ENCODE measurements around the gene LAMTOR3. TPM values are rescaled to one million over a fixed set of nuclear protein-coding genes. Genes with fewer than 3 reads are reported as not detected.

The LAMTOR3 gene
- total and polyA plus RNA-seq, 10 of the 15 experiments (the other 5 are each of a cell fraction or from before 2014, with no cell fraction given): 30.1 to 120 (median 65.5) TPM

DNA sequence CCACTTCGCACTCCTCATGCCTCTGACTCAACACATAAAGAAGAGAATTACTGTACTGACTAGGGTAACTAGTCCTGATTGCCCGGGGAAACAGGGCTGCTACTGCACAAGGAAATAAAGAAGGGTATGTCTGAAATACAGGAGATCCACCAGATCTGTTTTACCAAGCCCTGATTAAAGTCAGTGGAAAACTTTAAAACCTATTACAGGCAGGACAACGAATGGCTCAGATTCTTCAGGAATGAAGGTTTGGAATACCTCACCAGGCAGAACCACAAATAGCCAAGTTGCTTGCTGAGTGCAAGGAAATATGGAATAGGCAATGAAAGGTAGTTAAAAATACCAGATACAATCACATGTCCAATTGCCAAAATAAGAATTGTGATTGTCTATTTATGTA is 17.3 kb downstream of the LAMTOR3 start (continued):
- TF ChIP-seq, protein P1, sequence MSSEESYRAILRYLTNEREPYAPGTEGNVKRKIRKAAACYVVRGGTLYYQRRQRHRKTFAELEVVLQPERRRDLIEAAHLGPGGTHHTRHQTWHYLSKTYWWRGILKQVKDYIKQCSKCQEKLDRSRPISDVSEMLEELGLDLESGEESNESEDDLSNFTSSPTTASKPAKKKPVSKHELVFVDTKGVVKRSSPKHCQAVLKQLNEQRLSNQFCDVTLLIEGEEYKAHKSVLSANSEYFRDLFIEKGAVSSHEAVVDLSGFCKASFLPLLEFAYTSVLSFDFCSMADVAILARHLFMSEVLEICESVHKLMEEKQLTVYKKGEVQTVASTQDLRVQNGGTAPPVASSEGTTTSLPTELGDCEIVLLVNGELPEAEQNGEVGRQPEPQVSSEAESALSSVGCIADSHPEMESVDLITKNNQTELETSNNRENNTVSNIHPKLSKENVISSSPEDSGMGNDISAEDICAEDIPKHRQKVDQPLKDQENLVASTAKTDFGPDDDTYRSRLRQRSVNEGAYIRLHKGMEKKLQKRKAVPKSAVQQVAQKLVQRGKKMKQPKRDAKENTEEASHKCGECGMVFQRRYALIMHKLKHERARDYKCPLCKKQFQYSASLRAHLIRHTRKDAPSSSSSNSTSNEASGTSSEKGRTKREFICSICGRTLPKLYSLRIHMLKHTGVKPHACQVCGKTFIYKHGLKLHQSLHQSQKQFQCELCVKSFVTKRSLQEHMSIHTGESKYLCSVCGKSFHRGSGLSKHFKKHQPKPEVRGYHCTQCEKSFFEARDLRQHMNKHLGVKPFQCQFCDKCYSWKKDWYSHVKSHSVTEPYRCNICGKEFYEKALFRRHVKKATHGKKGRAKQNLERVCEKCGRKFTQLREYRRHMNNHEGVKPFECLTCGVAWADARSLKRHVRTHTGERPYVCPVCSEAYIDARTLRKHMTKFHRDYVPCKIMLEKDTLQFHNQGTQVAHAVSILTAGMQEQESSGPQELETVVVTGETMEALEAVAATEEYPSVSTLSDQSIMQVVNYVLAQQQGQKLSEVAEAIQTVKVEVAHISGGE (CRISPR knock-in tag; IDR thresholded peaks at IDR 0.05): no peak

DNA sequence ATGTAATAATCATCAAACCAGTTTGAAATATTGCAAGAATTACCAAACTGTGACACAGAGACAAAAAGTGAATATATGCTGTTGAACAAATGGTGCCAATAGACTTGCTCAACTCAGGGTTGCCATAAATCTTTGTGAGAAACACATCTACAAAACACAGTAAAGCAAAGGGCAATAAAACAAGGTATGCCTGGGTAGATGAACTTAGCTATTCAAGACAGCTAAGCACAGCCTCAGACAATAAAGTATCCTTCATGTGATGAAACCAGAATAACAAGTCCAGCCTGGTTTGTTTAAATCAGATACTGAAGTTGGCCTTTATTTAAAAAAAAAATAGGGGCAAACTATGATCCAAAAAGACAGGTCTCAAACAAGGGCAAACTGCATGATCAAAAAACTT is 19.2 kb downstream of the LAMTOR3 start:
- no peaks in the 10 kb centered on the region for H4K20me1 ChIP-seq (ENCODE audit: control insufficient read depth, insufficient read depth)
- FAIRE-seq (no peak), ATAC-seq (no peak), DNase-seq (ENCODE audit: low read depth, low spot score) (no peak)
- no peak overlapping the region for H3K27ac ChIP-seq (ENCODE audit: control insufficient read depth, insufficient read depth)
- no peaks in the 10 kb centered on the region for H3K4me1 ChIP-seq (ENCODE audit: control insufficient read depth, insufficient read depth, low read length)
- ChIA-PET SMC1A (ENCODE audit: uncharacterized antibody, unreplicated experiment) (interaction anchor here (1.1 to 2.7 kb wide), 4 partner anchors 64 to 71 kb away, joined by 3 to 11 read pairs (median 4); partner anchors contain the start of gene DNAJB14), POLR2A (no interaction called here), CTCF (interaction anchor here (1.0 to 1.8 kb wide), 2 partner anchors 10 to 63 kb away, joined by 4 to 8 read pairs; no protein-coding TSS in a partner anchor), RAD21 (ENCODE audit: unreplicated experiment) (interaction anchor here (1.7 kb wide), 1 partner anchor 67 kb away, joined by 5 read pairs; no protein-coding TSS in a partner anchor)
- no peaks in the 10 kb centered on the region for H3K79me2 ChIP-seq (ENCODE audit: control insufficient read depth, insufficient read depth, low read length)
- no peak overlapping the region for H3K4me2 ChIP-seq (ENCODE audit: control insufficient read depth, insufficient read depth)
- in situ Hi-C loops (cut with MboI): no loop called here
- no peak overlapping the region for H3K4me3 ChIP-seq
- H3K36me3 ChIP-seq (ENCODE audit: control insufficient read depth in 2 of 2, insufficient read depth in 2 of 2, low read length in 1 of 2): peaks cover 5 to 16% of the 10 kb centered on the region in 2 experiments; a peak in 3 of 4 replicates
- H3K9me3 ChIP-seq (replicated peaks; ENCODE audit: control insufficient read depth, insufficient read depth, low read length): no peaks in the 10 kb centered on the region
- H2AFZ ChIP-seq (ENCODE audit: control insufficient read depth, low read depth, low read length): no peak overlapping the region
- no peak for TF ChIP-seq HCFC1 (IDR thresholded peaks at IDR 0.05; ENCODE audit: low read length)
- no peak for TF ChIP-seq HDGF (IDR thresholded peaks at IDR 0.05)
- no peak for TF ChIP-seq CEBPB (IDR thresholded peaks at IDR 0.05; ENCODE audit: borderline replicate concordance in 1 of 2, low read depth in 2 of 2, low read length in 2 of 2)
- no peak for TF ChIP-seq PAX5 (IDR thresholded peaks at IDR 0.05; ENCODE audit: borderline replicate concordance, low read depth, low read length)
- TF ChIP-seq NFXL1 (IDR thresholded peaks at IDR 0.05; ENCODE audit: borderline replicate concordance): no peak
- no peak for TF ChIP-seq ZNF622 (IDR thresholded peaks at IDR 0.05)
- no peak for TF ChIP-seq NFYB (IDR thresholded peaks at IDR 0.05; ENCODE audit: insufficient read depth, low read depth, low read length)
- TF ChIP-seq SUPT20H (IDR thresholded peaks at IDR 0.05; ENCODE audit: borderline replicate concordance, control insufficient read depth, low read depth, low read length): no peak
- TF ChIP-seq TCF3 (IDR thresholded peaks at IDR 0.05; ENCODE audit: borderline replicate concordance, insufficient read depth, low read depth, low read length): no peak
- TF ChIP-seq SMC3 (IDR thresholded peaks at IDR 0.05; ENCODE audit: borderline replicate concordance, low read length): no peak
- no peak for TF ChIP-seq POLR2AphosphoS2 (IDR thresholded peaks at IDR 0.05; ENCODE audit: low read depth, low read length)
- TF ChIP-seq RB1 (IDR thresholded peaks at IDR 0.05; ENCODE audit: borderline replicate concordance): no peak
- no peak for TF ChIP-seq ZZZ3 (IDR thresholded peaks at IDR 0.05; ENCODE audit: control insufficient read depth, insufficient read length, low read depth)
- no peak for TF ChIP-seq EZH2 (IDR thresholded peaks at IDR 0.05; ENCODE audit: borderline replicate concordance, control insufficient read depth, low read depth, low read length)
- no peak for TF ChIP-seq MXI1 (IDR thresholded peaks at IDR 0.05; ENCODE audit: low read depth, low read length)
- no peak for TF ChIP-seq NR2C1 (IDR thresholded peaks at IDR 0.05)
- no peak for TF ChIP-seq ATF7 (IDR thresholded peaks at IDR 0.05; ENCODE audit: low read depth)
- no peak for TF ChIP-seq SMARCA5 (IDR thresholded peaks at IDR 0.05)
- no peak for TF ChIP-seq SMAD5 (IDR thresholded peaks at IDR 0.05; ENCODE audit: low read depth)
- no peak for TF ChIP-seq ZBED1 (IDR thresholded peaks at IDR 0.05; ENCODE audit: borderline replicate concordance)
- intact Hi-C loops (cut with micrococcal nuclease; ENCODE audit: unreplicated experiment): no loop called here
- no peak overlapping the region for H3K9ac ChIP-seq (ENCODE audit: control insufficient read depth, insufficient read depth, low read length)
- no TSS peak for BruUV-seq (replicated peaks)
- H3K27me3 ChIP-seq (replicated peaks in 1 of 2; ENCODE audit: control insufficient read depth in 2 of 2, insufficient read depth in 2 of 2, low read length in 1 of 2): no peaks in the 10 kb centered on the region

Data from GM12878 (cell line).